ENCODE data around the gene AHSG.
A peak's percentile ranks its signal among the peaks of the same experiment; 100 is the strongest.

Gene AHSG

GRCh38 chr3:186593862-186594261, 19.0 kb upstream of the AHSG start:
- no peak for DNase-seq

- no peak for DNase-seq
These were observed 18.2 kb upstream of the AHSG start for GRCh38 chr3:186594591-186595113.

DNA sequence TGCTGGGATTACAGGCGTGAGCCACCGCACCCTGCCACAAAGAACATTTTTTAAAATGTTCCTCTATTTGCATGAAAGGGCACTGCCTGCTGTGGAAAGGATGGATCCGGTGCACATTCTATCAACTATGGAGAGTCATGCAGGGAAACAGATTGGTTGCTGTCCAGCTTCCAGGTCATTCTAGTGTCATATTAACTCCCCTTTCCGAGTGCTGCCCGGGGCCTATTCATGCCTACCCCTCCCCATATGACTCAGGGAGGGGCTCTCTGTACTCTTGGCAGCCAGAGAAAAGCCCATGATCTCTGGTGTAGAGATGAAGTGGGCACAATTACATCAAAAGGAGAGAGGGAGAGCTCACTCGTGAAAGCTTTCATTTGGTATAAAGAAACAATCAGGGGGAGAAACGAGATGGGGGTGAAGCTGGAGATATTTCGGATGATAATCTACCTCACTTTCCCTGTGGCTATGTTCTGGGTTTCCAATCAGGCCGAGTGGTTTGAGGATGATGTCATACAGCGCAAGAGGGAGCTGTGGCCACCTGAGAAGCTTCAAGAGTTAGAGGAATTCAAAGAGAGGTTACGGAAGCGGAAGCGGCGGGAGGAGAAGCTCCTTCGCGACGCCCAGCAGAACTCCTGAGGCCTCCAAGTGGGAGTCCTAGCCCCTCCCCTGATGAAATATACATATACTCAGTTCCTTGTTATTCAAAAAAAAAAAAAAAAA, 16.1 kb upstream of the AHSG start:
- no peak for DNase-seq

GRCh38 chr3:186598108-186598784, 14.6 kb upstream of the AHSG start:
- DNase-seq: no peak

GRCh38 chr3:186598794-186599141, 14.1 kb upstream of the AHSG start:
- DNase-seq: no peak

DNA sequence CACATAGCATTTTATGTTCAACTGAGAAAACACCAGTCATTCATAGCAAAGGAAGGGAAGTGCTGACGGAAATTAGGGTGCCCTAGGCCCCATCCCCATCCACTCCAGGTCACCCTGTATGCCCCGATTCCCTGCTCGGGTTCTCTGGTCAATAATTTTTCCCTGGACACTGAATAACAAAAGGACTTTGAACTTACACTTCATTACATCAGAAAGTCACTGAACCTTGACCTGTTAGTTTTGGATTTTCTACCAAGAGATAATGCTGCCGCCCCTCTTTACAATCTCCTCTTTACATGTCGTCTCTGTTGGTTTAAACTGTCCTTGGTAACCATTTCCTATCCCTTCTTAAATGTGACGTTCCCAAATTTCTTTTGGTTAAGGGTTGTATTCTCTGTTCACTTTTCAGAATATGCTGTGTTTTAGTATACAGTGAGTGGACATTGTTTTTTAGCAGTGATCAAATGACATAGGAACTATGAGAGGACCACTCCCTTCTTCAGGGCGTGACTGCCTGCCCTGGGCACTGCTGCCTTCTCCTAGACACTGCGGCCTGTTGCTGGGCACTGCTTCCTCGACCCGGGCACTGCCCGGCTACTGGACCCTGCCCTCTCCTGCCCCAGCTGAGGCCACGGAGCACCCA, 13.6 kb upstream of the AHSG start:
- no peak for DNase-seq

- DNase-seq: no peak
These were observed 13.1 kb upstream of the AHSG start for GRCh38 chr3:186599785-186600166.

DNA sequence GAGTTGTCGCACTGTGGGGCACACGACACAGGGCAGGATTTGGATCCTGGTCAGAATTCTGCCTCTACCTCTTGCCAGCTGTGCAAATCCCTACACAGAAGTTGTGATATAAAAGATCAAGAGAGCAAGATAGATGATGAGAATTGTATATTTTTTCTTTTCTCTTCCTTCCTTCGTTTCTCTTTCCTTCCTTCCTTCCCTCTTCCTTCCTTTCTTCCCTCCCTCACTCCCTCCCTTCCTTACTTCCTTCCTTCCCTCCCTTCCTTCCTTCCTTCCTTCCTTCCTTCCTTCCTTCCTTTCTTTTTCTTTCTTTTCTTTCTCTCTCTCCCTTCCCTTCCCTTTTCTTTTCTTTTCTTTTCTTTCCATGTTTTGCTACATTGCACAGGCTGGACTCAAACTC, 12.0 kb upstream of the AHSG start:
- no peak for DNase-seq

- no peak for DNase-seq
These were observed 9.7 kb upstream of the AHSG start for GRCh38 chr3:186603159-186603558.

- no peak for DNase-seq
These were observed 7.8 kb upstream of the AHSG start for GRCh38 chr3:186605078-186605477.

GRCh38 chr3:186605561-186606545, 7.0 kb upstream of the AHSG start:
- DNase-seq: no peak

DNA sequence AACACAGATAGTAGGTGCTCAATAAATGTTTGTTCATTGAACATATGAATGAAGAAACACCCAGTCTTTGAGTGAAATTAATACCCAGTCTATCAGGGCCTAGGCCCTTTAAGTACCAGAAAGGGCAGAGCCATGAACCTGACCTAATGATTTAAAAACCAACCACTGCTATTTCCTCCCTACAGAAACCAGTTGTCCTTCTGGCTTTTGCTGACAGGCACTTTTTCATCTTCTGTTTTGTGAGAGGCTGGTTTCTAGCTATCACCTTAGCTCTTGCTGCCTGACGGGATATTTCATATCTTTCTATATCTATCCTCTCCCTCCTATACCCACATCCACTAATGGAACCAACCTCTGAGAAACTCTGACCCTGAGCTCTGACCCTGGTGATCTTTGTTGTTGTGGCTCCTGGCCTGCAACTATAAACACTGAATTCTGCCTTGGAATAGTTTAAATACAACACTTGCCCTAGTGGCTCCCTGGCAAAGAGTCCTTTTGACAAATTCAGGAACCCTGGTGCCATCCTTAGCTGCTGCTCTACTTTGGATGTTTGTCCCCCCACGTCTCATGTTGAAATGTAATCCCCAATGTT, 4.1 kb upstream of the AHSG start:
- DNase-seq: no peak

- DNase-seq: no peak
These were observed 3.5 kb upstream of the AHSG start for GRCh38 chr3:186609247-186609868.

- no peak for DNase-seq
These were observed 795 bp upstream of the AHSG start for GRCh38 chr3:186612065-186612464.

DNA sequence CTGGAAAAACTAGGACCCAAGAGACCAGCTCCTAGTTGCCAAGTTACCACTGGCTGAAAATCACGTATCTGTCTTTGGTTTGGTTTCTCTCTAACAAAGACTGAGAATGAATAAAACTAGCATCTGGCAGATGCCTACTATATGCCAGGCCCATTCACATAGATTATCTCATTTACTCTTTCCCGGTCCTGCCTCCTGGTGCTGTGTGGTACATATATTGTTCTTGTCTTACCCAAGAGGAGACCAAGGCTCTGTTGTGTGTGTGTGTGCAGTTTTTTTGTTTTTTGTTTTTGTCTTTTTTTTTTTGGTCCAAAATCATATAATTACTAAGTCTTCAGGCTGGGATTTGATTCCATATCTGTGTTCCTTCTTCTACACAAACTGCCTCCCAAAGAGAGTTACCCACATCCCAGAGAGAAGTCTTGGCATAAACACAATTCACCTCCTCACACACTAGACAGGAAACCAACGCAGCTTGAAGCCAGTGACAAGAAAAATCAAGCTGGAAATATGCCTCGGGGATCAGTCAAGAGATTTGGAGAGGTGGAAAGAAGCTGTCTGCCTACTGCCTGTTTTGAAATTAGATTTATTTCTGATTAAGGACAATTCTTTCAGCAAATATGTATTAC, 891 bp downstream of the AHSG start:
- no peak for DNase-seq

DNA sequence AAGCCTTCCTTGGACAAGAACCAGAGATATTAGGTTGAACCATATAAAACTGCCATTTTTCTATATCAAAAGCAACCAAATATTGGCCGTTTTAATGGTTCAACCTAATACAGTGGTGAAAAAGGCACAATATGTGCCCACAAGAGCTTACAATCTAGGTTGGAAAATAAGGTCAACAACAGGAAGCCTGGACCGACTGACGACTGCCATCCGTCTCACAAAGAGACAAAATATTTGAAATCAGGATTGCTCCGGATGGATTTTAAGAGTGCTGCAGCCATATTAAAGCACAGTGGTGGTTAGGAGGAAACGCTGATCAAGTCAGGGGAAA, 1.4 kb downstream of the AHSG start:
- DNase-seq: peak; percentile 4

GRCh38 chr3:186614597-186615483, 2.0 kb downstream of the AHSG start:
- DNase-seq: peak; percentile 81

DNA sequence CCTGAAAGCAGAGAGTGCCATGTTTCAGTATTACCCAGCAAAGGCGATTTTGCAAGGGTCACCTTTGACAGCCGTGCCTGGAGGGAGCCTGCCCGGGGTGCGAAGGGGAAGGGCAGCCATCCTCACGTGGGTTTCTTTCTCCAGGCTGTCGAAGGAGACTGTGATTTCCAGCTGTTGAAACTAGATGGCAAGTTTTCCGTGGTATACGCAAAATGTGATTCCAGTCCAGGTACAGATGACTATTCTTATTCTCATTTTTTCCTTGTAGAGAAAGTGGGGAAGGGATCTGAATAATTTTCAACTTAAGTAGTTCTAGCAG, 3.4 kb downstream of the AHSG start:
- no peak for DNase-seq

GRCh38 chr3:186617036-186617946, 4.4 kb downstream of the AHSG start:
- DNase-seq: peak; percentile 86
